Loucy (cell line): Measurements from ENCODE around the gene OR4A16.

ENCODE experiments used
- H2AFZ ChIP-seq: fragments of 200-600 bp; sonication (generic); 2 replicates; pipeline ENCODE4 v1.6.0; 2016; ENCODE audit warnings: antibody characterized with exemption, mild to moderate bottlenecking, low read length, moderate library complexity
- H3F3A ChIP-seq: fragments of 200-600 bp; 2 replicates; pipeline ENCODE4 v1.6.0; 2016; ENCODE audit warnings: antibody characterized with exemption, low read depth, mild to moderate bottlenecking
- H3K27me3 ChIP-seq: fragments of 200-600 bp; sonication (generic); 2 replicates; pipeline ENCODE4 v1.6.1; 2014; ENCODE audit warnings: low read length, mild to moderate bottlenecking; ENCODE audit not compliant: insufficient read depth, poor library complexity, severe bottlenecking
- H3K36me3 ChIP-seq: fragments of 200-600 bp; sonication (generic); 2 replicates; pipeline ENCODE4 v1.6.1; 2016; ENCODE audit warnings: low read length; ENCODE audit not compliant: insufficient read depth
- H3K4me1 ChIP-seq: fragments of 200-600 bp; sonication (generic); 2 replicates; pipeline ENCODE4 v1.5.1; 2014; ENCODE audit warnings: low read length, mild to moderate bottlenecking; ENCODE audit not compliant: insufficient read depth, poor library complexity, severe bottlenecking
- H3K4me2 ChIP-seq: fragments of 200-600 bp; sonication (generic); 2 replicates; pipeline ENCODE4 v1.6.0; 2014; ENCODE audit warnings: antibody characterized with exemption, low read length, low read depth, mild to moderate bottlenecking; ENCODE audit not compliant: poor library complexity, severe bottlenecking
- H3K4me3 ChIP-seq: fragments of 200-600 bp; sonication (generic); 2 replicates; pipeline ENCODE4 v1.5.1; 2014; ENCODE audit warnings: low read length, mild to moderate bottlenecking, mixed read lengths; ENCODE audit not compliant: poor library complexity, severe bottlenecking
- H3K79me2 ChIP-seq: fragments of 200-600 bp; sonication (generic); 2 replicates; pipeline ENCODE4 v1.6.1; 2014; ENCODE audit warnings: low read length; ENCODE audit not compliant: insufficient read depth
- H3K9ac ChIP-seq: fragments of 200-600 bp; sonication (generic); 2 replicates; pipeline ENCODE4 v1.6.0; 2014; ENCODE audit warnings: mild to moderate bottlenecking, low read depth, low read length, moderate library complexity; ENCODE audit not compliant: poor library complexity, severe bottlenecking
- H3K9me2 ChIP-seq: fragments of 200-600 bp; sonication (generic); replicated peaks from 2 replicates; pipeline ENCODE4 v1.6.1; 2016; ENCODE audit warnings: low read depth, low read length, mixed read lengths
- H3K9me3 ChIP-seq: fragments of 200-600 bp; sonication (generic); 2 replicates; pipeline ENCODE4 v1.6.1; 2014; ENCODE audit warnings: mild to moderate bottlenecking, antibody characterized with exemption, low read length, low read depth; ENCODE audit not compliant: insufficient read depth
- H4K20me1 ChIP-seq: fragments of 200-600 bp; sonication (generic); 2 replicates; pipeline ENCODE4 v1.6.0; 2014; ENCODE audit warnings: antibody characterized with exemption, low read length, mild to moderate bottlenecking; ENCODE audit not compliant: insufficient read depth, poor library complexity, severe bottlenecking
- CTCF ChIP-seq: fragments of 200-600 bp; sonication (generic); conservative IDR thresholded peaks from 2 replicates; pipeline ENCODE4 v1.5.1; 2014; ENCODE audit warnings: mild to moderate bottlenecking, antibody characterized with exemption, low read length
- EZH2phosphoT487 ChIP-seq: fragments of 200-600 bp; IDR thresholded peaks from 2 replicates; pipeline ENCODE4 v1.6.1; 2018; ENCODE audit warnings: antibody characterized with exemption, mild to moderate bottlenecking, moderate library complexity, borderline replicate concordance

OR4A16 gene, protein sequence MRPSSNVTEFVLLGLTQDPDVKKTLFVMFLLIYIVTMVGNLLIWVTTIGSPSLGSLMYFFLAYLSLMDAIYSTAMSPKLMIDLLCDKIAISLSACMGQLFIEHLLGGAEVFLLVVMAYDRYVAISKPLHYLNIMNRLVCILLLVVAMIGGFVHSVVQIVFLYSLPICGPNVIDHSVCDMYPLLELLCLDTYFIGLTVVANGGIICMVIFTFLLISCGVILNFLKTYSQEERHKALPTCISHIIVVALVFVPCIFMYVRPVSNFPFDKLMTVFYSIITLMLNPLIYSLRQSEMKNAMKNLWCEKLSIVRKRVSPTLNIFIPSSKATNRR

GRCh38 chr11:55342901-55343300, at the start of gene OR4A16:
Gene OR4A16, plus strand, starts transcription at chr11:55343201. Its CDS starts 0 bp downstream, at chr11:55343201.
- Histone ChIP-seq H4K20me1 (no peaks in the 10 kb centered on the region), H3K4me2 (no peak within 1 kb of the TSS), H3K9me2 (no peaks in the 10 kb centered on the region), H3K4me1 (no peaks in the 10 kb centered on the region), H3K4me3 (no peak within 1 kb of the TSS), H3K9me3 (no peaks in the 10 kb centered on the region; the same call in 1 of the 2 replicates), H3K36me3 (no peaks in the 10 kb centered on the region), H2AFZ (no peak within 1 kb of the TSS), H3K79me2 (no peaks in the 10 kb centered on the region), H3F3A (no peaks in the 10 kb centered on the region), H3K27me3 (no peaks in the 10 kb centered on the region), H3K9ac (no peak within 1 kb of the TSS)
- TF ChIP-seq EZH2phosphoT487 (no peak), CTCF (no peak)

DNA sequence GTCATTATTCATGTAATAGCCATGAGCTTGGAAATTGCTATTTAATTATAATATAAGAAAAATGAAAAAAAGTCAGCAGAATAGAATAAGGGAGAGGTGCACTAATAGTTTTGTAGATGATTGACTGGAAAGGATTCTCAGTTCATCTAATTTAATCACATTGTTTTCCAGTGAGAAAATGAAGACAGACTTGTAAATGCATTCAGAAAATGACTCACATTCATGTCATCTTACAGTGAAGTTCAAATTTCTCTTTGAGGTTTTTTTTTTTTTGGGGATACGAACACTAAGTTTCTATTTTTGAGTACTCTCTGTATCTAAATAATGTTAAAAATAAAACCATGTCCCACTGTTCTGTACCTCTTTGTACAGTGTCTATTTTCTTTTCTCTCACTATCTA, 18.5 kb upstream of the OR4A16 start:
- no peaks in the 10 kb centered on the region for H3K9me3 ChIP-seq

DNA sequence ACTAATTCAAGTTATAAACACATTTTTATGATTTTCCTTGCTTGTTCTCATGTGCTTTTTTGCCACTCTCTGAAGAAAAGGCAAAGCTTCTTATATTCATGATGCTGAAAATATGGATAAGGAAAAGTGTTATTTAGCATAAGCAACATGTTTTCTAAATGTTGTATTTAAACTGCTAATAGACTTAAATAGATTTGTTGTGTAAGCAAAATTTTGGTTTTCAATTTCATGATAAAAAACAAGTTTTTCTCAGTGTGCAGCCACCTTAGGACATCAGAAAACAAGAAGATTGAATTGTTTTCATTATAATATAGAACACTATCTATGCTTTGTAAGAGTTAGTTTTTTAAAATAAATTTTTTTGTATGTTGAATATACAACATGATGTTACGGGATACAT, 2.3 kb downstream of the OR4A16 start:
- H3F3A ChIP-seq = no peaks in the 10 kb centered on the region
- H3K4me2 ChIP-seq = no peak overlapping the region
- H3K9me2 ChIP-seq = no peaks in the 10 kb centered on the region
- TF ChIP-seq EZH2phosphoT487 (no peak), CTCF (no peak)
- H3K36me3 ChIP-seq = no peaks in the 10 kb centered on the region
- no peaks in the 10 kb centered on the region for H4K20me1 ChIP-seq
- no peaks in the 10 kb centered on the region for H3K4me1 ChIP-seq
- no peak overlapping the region for H3K4me3 ChIP-seq
- no peak overlapping the region for H2AFZ ChIP-seq
- H3K9me3 ChIP-seq = no peaks in the 10 kb centered on the region
- H3K9ac ChIP-seq = no peak overlapping the region
- no peaks in the 10 kb centered on the region for H3K79me2 ChIP-seq
- no peaks in the 10 kb centered on the region for H3K27me3 ChIP-seq

More for the DNA sequence above, 18.5 kb upstream of the OR4A16 start:
- Histone ChIP-seq H3K79me2 (no peaks in the 10 kb centered on the region), H3K4me1 (no peaks in the 10 kb centered on the region), H3K9me2 (no peaks in the 10 kb centered on the region), H3K9ac (no peak overlapping the region), H3K4me2 (no peak overlapping the region), H3K36me3 (no peaks in the 10 kb centered on the region), H2AFZ (no peak overlapping the region), H3F3A (no peaks in the 10 kb centered on the region), H4K20me1 (no peaks in the 10 kb centered on the region), H3K27me3 (no peaks in the 10 kb centered on the region), H3K4me3 (no peak overlapping the region)
- TF ChIP-seq CTCF (no peak), EZH2phosphoT487 (no peak)
